Vagina (tissue), 2 donors: Measurements from ENCODE around the gene TCP11L2.

Experiments used
- POLR2A ChIP-seq, 2 donors: fragments of 450-650 bp; IDR thresholded peaks; one replicate each; pipeline ENCODE4 v1.6.1; 2017; ENCODE audit warnings: antibody characterized with exemption in 2 of 2, mild to moderate bottlenecking in 2 of 2, moderate library complexity in 2 of 2
- POLR2AphosphoS5 ChIP-seq, 2 donors: sonication (generic); formaldehyde crosslinking; IDR thresholded peaks; one replicate each; pipeline ENCODE4 v1.9.0; 2017; ENCODE audit warnings: antibody characterized with exemption in 2 of 2, mild to moderate bottlenecking in 2 of 2, low read depth in 1 of 2; ENCODE audit not compliant: insufficient read depth in 1 of 2
- TF ChIP-seq, protein P1 (sequence below), 3 experiments: fragments of 450-650 bp in 2 of 3; fragments of 200-600 bp in 1 of 3; sonication (generic) in 1 of 3; IDR thresholded peaks; one replicate each; pipeline ENCODE4 v1.5.1; 2017 to 2019; ENCODE audit warnings: antibody characterized with exemption in 3 of 3, mild to moderate bottlenecking in 2 of 3, moderate library complexity in 2 of 3

DNA sequence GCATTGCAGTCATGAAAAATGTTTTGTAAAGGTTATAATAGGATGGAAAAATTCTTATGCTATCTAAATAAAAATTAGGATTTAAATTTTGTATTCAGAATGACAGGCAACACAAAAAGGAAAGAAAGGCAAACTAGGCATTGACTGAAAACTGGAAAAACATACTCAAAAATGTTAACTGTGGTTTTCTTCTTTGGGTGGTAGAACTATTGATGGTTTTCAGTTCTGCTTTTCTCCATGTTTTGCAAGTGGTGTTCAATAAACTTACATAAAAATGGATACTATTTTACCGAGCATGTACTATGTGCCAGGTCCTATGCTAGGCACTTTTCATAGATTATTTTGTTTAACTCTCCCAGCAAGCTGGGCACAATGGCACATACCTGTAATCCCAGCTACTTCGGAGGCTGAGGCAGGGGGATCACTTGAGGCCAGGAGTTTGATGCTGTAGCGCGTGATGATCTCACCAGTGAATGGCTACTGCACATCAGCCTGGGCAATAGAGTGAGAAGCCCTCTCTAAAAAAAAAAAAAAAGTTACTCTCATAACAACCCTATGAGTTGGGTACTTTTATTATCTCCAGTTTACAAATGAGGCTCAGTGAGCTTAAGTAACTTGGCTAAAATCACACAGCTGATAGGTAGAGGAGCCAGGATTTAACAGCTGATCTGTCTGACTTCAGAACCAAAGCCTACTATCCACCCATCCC is 26.3 kb upstream of the TCP11L2 start:
- TF ChIP-seq POLR2A (IDR thresholded peaks at IDR 0.05), result no peak
- TF ChIP-seq, protein P1, sequence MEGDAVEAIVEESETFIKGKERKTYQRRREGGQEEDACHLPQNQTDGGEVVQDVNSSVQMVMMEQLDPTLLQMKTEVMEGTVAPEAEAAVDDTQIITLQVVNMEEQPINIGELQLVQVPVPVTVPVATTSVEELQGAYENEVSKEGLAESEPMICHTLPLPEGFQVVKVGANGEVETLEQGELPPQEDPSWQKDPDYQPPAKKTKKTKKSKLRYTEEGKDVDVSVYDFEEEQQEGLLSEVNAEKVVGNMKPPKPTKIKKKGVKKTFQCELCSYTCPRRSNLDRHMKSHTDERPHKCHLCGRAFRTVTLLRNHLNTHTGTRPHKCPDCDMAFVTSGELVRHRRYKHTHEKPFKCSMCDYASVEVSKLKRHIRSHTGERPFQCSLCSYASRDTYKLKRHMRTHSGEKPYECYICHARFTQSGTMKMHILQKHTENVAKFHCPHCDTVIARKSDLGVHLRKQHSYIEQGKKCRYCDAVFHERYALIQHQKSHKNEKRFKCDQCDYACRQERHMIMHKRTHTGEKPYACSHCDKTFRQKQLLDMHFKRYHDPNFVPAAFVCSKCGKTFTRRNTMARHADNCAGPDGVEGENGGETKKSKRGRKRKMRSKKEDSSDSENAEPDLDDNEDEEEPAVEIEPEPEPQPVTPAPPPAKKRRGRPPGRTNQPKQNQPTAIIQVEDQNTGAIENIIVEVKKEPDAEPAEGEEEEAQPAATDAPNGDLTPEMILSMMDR (IDR thresholded peaks at IDR 0.05), result no peak
- TF ChIP-seq POLR2AphosphoS5 (IDR thresholded peaks at IDR 0.05; ENCODE audit: insufficient read depth in 1 of 2, low read depth in 1 of 2), result no peak
